ENCODE measurements around the gene ST6GALNAC5.
A peak's percentile ranks its signal among the peaks of the same experiment; 100 is the strongest.
"Not testable (repeated sequence)": the region's sequence is repeated elsewhere in the genome, so short reads cannot be mapped to it uniquely, and the experiment has no call there.

ST6GALNAC5 gene

DNA sequence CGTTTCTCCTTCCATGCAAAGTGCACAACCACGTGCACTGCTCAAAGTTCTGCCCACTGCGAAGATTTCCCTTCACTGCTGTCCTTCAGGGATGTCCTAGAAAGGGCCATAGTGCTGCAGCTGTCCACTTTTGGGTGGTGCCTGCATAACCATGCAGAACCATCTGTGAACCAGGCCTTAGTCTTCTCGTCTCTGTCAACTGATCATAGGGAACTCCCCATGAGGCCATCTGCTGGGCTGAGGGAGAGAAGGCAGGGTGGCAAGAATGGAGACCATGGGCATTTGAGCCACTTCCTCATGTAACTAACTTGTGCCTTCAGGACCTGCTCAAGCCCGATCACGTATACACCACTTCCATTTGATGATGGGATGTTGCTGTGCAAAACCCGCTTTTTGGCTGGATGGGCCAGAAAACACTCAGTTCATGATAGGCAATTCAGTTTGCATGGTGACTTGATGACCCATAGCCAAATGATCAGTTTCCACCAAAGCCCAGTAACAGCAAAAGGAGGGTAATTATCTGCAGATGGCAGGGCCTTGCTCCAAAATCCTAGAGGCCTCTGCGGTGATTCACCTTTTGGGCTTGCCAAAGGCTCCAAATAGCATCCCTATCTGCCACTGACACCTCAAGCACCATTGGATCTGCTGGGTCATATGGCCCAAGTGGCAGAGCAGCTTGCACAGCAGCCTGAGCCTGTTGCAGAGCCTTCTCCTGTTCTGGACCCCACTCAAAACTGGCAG is 9.5 kb downstream of the ST6GALNAC5 start:
- Histone ChIP-seq H2AK5ac (ENCODE audit: low read length, severe bottlenecking) (no peak overlapping the region), H2BK12ac (ENCODE audit: low read length in 2 of 2) (no peak overlapping the region), H3K4me1 (ENCODE audit: control insufficient read depth, insufficient read depth, low read depth, low read length) (no peaks in the 10 kb centered on the region), H3K79me1 (replicated peaks; ENCODE audit: low read length, poor library complexity, severe bottlenecking) (no peaks in the 10 kb centered on the region), H3K4me3 (ENCODE audit: insufficient read depth in 1 of 2, low read depth in 1 of 2, low read length in 2 of 2) (no peak overlapping the region), H3K27me3 (ENCODE audit: control insufficient read depth in 1 of 2, insufficient read depth in 1 of 2, low read length in 2 of 2) (peaks cover 0 to 4% of the 10 kb centered on the region in 2 experiments), H4K91ac (ENCODE audit: low read length) (no peak overlapping the region), H3K36me3 (ENCODE audit: control insufficient read depth in 1 of 2, insufficient read depth in 2 of 2, low read depth in 1 of 2, low read length in 2 of 2) (no peaks in the 10 kb centered on the region), H3K18ac (ENCODE audit: low read depth in 1 of 2, low read length in 2 of 2) (no peak overlapping the region), H2BK120ac (ENCODE audit: low read depth, low read length) (no peak overlapping the region), H3K4ac (ENCODE audit: low read depth in 1 of 2, low read length in 2 of 2) (no peak overlapping the region), H4K8ac (ENCODE audit: low read length) (no peak overlapping the region), H3K27ac (ENCODE audit: low read length, poor library complexity, severe bottlenecking) (no peak overlapping the region), H2BK5ac (ENCODE audit: low read depth, low read length, poor library complexity, severe bottlenecking) (no peak overlapping the region), H3K14ac (ENCODE audit: low read length in 2 of 2) (no peak overlapping the region), H3K9me3 (ENCODE audit: control insufficient read depth, low read length) (peaks cover 3% of the 10 kb centered on the region), H2BK15ac (ENCODE audit: low read depth, poor library complexity, severe bottlenecking) (no peak overlapping the region), H3K9ac (ENCODE audit: low read length) (no peak overlapping the region), H2AFZ (ENCODE audit: low read depth, low read length) (no peak overlapping the region), H3K4me2 (ENCODE audit: low read length, poor library complexity, severe bottlenecking) (no peak overlapping the region), H3K23ac (ENCODE audit: low read length in 2 of 2) (no peak overlapping the region)
- 84% methylated on average over 8 of the region's 8 CpGs for WGBS
- no peak for DNase-seq

DNA sequence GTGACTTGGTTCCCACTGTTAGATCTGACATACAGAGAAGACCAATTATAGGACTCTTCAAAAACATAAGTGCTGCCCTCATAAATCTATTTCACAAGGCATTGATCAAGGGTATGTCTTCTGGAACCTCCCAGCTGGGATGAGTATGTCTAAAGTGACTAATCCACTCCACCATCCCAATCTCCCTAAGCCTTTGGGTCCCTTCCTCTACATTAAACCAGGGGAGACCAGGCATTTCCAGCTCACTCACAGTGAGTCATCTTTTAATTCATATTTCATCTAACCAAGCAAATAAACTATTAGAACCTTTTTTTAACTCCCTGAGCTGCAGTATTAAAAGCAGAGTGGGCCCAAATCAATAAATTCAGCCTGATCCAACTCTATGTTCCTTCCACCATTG is 11.7 kb downstream of the ST6GALNAC5 start:
- H2BK15ac ChIP-seq (ENCODE audit: low read depth, poor library complexity, severe bottlenecking); H3K27ac ChIP-seq (ENCODE audit: low read length, poor library complexity, severe bottlenecking); H2BK12ac ChIP-seq (ENCODE audit: low read length in 2 of 2): not testable (repeated sequence)

DNA sequence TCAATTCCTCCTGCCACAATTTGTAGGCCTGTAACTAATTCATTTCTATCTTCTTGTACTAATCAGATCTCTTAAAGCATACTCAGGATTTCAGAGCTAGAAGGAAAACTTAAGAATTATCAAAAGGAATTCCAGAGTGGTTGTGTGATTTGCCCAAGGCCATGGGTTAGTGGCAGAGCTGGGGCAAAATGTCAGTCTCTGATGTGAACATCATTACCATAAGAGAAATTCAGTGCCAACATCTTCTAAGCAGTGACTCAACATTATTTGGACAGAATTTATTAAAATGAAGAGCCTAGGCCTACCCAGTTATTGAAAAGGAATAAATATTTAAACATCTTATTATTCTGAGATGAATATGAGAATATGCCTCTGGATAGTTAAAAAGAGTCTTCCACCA is 14.5 kb downstream of the ST6GALNAC5 start:
- H2BK12ac ChIP-seq (ENCODE audit: low read length in 2 of 2): no peak overlapping the region
- no peak overlapping the region for H3K4me2 ChIP-seq (ENCODE audit: low read length, poor library complexity, severe bottlenecking)
- no peaks in the 10 kb centered on the region for H3K79me1 ChIP-seq (replicated peaks; ENCODE audit: low read length, poor library complexity, severe bottlenecking)
- no peak overlapping the region for H2BK120ac ChIP-seq (ENCODE audit: low read depth, low read length)
- no peak overlapping the region for H3K23ac ChIP-seq (ENCODE audit: low read length in 2 of 2)
- H3K9ac ChIP-seq (ENCODE audit: low read length): no peak overlapping the region
- no peak overlapping the region for H3K27ac ChIP-seq (ENCODE audit: low read length, poor library complexity, severe bottlenecking)
- no peaks in the 10 kb centered on the region for H3K36me3 ChIP-seq (ENCODE audit: control insufficient read depth in 1 of 2, insufficient read depth in 2 of 2, low read depth in 1 of 2, low read length in 2 of 2)
- H4K91ac ChIP-seq (ENCODE audit: low read length): no peak overlapping the region
- H2AK5ac ChIP-seq (ENCODE audit: low read length, severe bottlenecking): no peak overlapping the region
- H2BK15ac ChIP-seq (ENCODE audit: low read depth, poor library complexity, severe bottlenecking): no peak overlapping the region
- no peak for DNase-seq
- H3K18ac ChIP-seq (ENCODE audit: low read depth in 1 of 2, low read length in 2 of 2): no peak overlapping the region
- peaks cover 0 to 5% of the 10 kb centered on the region in 2 experiments for H3K27me3 ChIP-seq (ENCODE audit: control insufficient read depth in 1 of 2, insufficient read depth in 1 of 2, low read length in 2 of 2)
- H3K4me1 ChIP-seq (ENCODE audit: control insufficient read depth, insufficient read depth, low read depth, low read length): no peaks in the 10 kb centered on the region
- H2BK5ac ChIP-seq (ENCODE audit: low read depth, low read length, poor library complexity, severe bottlenecking): no peak overlapping the region
- H2AFZ ChIP-seq (ENCODE audit: low read depth, low read length): no peak overlapping the region
- H3K4me3 ChIP-seq (ENCODE audit: insufficient read depth in 1 of 2, low read depth in 1 of 2, low read length in 2 of 2): no peak overlapping the region
- H3K4ac ChIP-seq (ENCODE audit: low read depth in 1 of 2, low read length in 2 of 2): no peak overlapping the region
- no peak overlapping the region for H3K14ac ChIP-seq (ENCODE audit: low read length in 2 of 2)
- H3K9me3 ChIP-seq (ENCODE audit: control insufficient read depth, low read length): no peaks in the 10 kb centered on the region
- no peak overlapping the region for H4K8ac ChIP-seq (ENCODE audit: low read length)

More for the DNA sequence above, 11.7 kb downstream of the ST6GALNAC5 start:
- H3K4me2 ChIP-seq (ENCODE audit: low read length, poor library complexity, severe bottlenecking); H4K8ac ChIP-seq (ENCODE audit: low read length); H3K23ac ChIP-seq (ENCODE audit: low read length in 2 of 2); H2BK5ac ChIP-seq (ENCODE audit: low read depth, low read length, poor library complexity, severe bottlenecking); H3K4me1 ChIP-seq (ENCODE audit: control insufficient read depth, insufficient read depth, low read depth, low read length); H3K9ac ChIP-seq (ENCODE audit: low read length); H4K91ac ChIP-seq (ENCODE audit: low read length); H3K79me1 ChIP-seq (replicated peaks; ENCODE audit: low read length, poor library complexity, severe bottlenecking); H3K36me3 ChIP-seq (ENCODE audit: control insufficient read depth in 1 of 2, insufficient read depth in 2 of 2, low read depth in 1 of 2, low read length in 2 of 2); DNase-seq; H3K4ac ChIP-seq (ENCODE audit: low read depth in 1 of 2, low read length in 2 of 2); H3K18ac ChIP-seq (ENCODE audit: low read depth in 1 of 2, low read length in 2 of 2); H3K4me3 ChIP-seq (ENCODE audit: insufficient read depth in 1 of 2, low read depth in 1 of 2, low read length in 2 of 2); H2AK5ac ChIP-seq (ENCODE audit: low read length, severe bottlenecking); H3K9me3 ChIP-seq (ENCODE audit: control insufficient read depth, low read length); H2BK120ac ChIP-seq (ENCODE audit: low read depth, low read length); H3K27me3 ChIP-seq (ENCODE audit: control insufficient read depth in 1 of 2, insufficient read depth in 1 of 2, low read length in 2 of 2); H2AFZ ChIP-seq (ENCODE audit: low read depth, low read length); H3K14ac ChIP-seq (ENCODE audit: low read length in 2 of 2): not testable (repeated sequence)

- H3K36me3 ChIP-seq (ENCODE audit: control insufficient read depth in 1 of 2, insufficient read depth in 2 of 2, low read depth in 1 of 2, low read length in 2 of 2): no peaks in the 10 kb centered on the region
- DNase-seq: peak; percentile 22
- H2BK5ac ChIP-seq (ENCODE audit: low read depth, low read length, poor library complexity, severe bottlenecking): no peak overlapping the region
- no peak overlapping the region for H2BK120ac ChIP-seq (ENCODE audit: low read depth, low read length)
- H3K27ac ChIP-seq (ENCODE audit: low read length, poor library complexity, severe bottlenecking): no peak overlapping the region
- H4K8ac ChIP-seq (ENCODE audit: low read length): no peak overlapping the region
- no peaks in the 10 kb centered on the region for H3K79me1 ChIP-seq (replicated peaks; ENCODE audit: low read length, poor library complexity, severe bottlenecking)
- H3K18ac ChIP-seq (ENCODE audit: low read depth in 1 of 2, low read length in 2 of 2): no peak overlapping the region
- no peak overlapping the region for H4K91ac ChIP-seq (ENCODE audit: low read length)
- H3K27me3 ChIP-seq (ENCODE audit: control insufficient read depth in 1 of 2, insufficient read depth in 1 of 2, low read length in 2 of 2): no peaks in the 10 kb centered on the region
- WGBS: 80% methylated on average over 1 of the region's 4 CpGs
- peaks cover 4% of the 10 kb centered on the region for H3K9me3 ChIP-seq (ENCODE audit: control insufficient read depth, low read length)
- no peak overlapping the region for H3K4me2 ChIP-seq (ENCODE audit: low read length, poor library complexity, severe bottlenecking)
- no peak overlapping the region for H3K4me3 ChIP-seq (ENCODE audit: insufficient read depth in 1 of 2, low read depth in 1 of 2, low read length in 2 of 2)
- no peak overlapping the region for H2AFZ ChIP-seq (ENCODE audit: low read depth, low read length)
- H2AK5ac ChIP-seq (ENCODE audit: low read length, severe bottlenecking): no peak overlapping the region
- H3K9ac ChIP-seq (ENCODE audit: low read length): peak overlapping the region; percentile 8
- no peak overlapping the region for H3K4ac ChIP-seq (ENCODE audit: low read depth in 1 of 2, low read length in 2 of 2)
- H3K4me1 ChIP-seq (ENCODE audit: control insufficient read depth, insufficient read depth, low read depth, low read length): no peaks in the 10 kb centered on the region
- H2BK12ac ChIP-seq (ENCODE audit: low read length in 2 of 2): no peak overlapping the region
- no peak overlapping the region for H3K23ac ChIP-seq (ENCODE audit: low read length in 2 of 2)
- H2BK15ac ChIP-seq (ENCODE audit: low read depth, poor library complexity, severe bottlenecking): no peak overlapping the region
- H3K14ac ChIP-seq (ENCODE audit: low read length in 2 of 2): no peak overlapping the region
Observed at GRCh38 chr1:76891931-76892622, 24.8 kb downstream of the ST6GALNAC5 start.
